ENCODE measurements around the gene GRID2.
"Not testable (repeated sequence)": the region's sequence is repeated elsewhere in the genome, so short reads cannot be mapped to it uniquely, and the experiment has no call there.

Gene GRID2

DNA sequence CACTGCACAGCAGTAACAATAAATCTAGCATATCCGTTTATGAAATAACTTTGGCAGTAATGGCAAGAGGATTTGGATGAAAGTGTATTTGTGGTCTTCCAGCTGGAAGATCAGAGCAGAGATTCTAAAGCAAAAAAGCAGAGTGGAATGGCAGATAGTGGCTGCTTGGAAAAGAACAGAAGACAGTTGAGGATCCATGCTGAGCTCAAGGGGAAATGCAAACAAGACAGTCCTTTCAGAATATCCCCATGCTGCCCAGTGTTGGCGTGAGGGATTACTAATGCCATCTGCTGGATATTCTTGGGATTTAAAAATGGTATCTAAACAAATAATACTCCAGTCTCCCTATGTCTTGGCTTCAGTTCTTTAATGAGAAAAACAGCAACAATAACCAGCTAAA lies 895.7 kb downstream of the GRID2 start:
- no peak for DNase-seq (ENCODE audit: low spot score)

DNA sequence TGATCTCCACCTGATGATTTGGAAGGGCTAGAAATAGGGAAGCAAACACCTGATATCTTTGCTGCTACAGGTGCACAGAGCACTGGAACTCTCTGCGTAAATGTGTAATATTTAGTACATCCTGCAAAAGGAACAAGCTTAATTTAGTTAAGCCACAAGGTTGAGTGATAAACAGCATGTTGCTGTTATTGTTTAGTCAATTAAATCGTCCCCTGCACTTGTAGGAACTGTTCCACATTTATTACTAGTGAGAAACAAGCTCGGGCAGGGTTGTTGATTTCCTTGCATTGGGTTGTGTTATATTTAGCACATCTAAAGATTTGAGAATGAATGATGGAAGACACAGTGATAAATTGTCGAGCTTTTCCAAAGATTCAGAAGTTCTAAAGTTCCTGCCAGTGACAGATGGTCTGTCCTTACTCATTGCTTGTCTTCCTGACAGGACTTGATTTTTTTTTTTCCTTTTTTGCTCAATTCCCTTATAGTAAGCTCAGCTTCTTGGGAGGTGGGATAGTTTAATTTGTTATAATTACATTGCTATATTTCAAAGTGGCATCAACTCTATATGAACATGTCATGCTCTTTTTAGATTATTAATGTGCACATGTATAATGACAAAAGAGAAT lies 897.8 kb downstream of the GRID2 start:
- no peak for DNase-seq (ENCODE audit: low spot score)

DNA sequence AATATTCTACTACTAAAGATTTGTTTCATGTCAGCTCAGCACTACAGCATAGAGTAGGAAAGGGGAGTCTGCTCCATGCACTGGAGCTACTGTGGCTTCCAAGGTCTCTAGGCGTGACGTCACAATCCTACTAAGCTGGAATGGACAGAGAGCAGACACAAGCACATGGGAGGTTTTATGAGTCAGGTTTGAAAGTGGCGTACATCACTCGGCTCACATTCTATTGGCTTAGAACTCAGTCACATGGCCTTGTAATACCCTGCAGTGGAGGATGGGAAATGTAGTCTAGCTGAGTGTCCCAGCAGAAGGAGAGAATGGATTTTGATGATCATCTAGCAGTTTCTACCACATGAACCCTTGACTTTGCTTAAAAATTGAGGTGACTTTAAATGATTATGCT lies 899.9 kb downstream of the GRID2 start:
- no peak for DNase-seq (ENCODE audit: low spot score)

DNA sequence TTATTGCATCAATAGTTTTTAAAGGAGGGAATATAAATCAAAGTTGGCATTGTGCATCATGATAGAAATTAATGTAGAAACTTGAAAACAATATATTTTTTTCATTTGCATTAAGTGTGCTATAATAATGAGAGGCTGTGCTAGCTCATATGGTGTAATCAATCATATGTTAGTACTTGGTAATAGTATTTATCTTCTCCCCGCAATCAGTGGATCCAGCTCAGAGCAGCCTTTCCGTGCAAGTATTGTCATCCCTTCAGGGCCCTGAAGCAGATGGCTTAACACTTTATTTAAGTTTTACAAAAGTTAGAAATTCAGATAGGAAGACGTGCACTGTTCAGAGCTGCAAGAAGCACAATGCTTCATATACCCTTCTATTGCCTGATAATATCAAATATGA lies 908.5 kb downstream of the GRID2 start:
- no peak for DNase-seq (ENCODE audit: low spot score)

DNA sequence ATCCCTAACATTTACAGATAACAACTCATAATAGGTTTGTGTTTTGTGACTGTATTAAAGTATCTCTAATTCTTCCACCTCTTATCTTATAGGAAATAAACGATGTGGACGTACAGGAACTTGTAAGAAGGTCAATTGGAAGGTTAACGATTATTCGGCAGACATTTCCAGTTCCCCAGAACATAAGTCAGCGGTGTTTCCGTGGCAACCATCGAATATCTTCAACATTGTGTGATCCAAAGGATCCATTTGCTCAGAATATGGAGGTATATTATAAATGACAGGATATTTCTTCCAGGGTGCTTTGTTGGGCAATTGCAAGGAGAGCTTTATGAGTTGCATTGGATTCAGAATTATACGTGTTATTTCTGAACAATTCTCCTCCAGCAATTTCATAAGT lies 912.9 kb downstream of the GRID2 start:
- DNase-seq (ENCODE audit: low spot score), result no peak

DNA sequence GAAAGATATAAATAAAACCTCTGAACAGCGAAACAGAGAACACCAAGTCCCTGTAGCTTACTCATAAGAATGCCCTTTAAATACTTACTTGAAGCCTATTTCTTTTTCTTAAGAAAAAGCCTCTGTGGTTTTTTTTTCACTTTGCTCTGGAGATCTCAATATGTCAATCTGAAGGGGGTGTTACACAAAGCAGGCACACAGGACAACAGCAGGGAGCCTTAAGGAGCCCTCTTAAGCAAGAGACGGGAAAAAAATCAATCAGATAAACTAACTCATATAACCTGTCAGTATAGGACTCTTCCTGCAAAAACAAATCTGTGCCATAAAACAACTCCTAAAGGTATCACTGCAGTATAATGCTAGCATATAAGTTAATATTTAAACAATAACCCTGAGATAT lies 913.7 kb downstream of the GRID2 start:
- no peak for DNase-seq (ENCODE audit: low spot score)

DNA sequence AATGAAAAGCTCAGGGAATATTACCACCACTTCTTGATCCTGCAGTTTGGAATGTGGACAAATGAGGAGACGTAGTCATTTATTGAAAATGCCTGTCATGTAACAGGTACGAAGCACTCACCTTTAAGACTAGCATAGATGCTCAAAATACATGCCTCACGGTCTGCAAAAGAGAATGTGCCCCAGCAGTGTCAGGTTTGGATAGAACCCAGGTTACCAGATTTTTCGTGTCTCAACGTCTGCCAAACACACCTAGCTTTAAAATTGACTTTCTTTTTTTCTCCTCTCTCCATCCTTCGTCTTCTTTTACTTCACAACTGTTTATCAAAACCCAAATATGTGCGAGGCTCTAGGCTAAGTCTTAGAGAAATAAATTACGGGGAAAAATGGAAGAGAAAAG lies 918.0 kb downstream of the GRID2 start:
- no peak for DNase-seq (ENCODE audit: low spot score)

DNA sequence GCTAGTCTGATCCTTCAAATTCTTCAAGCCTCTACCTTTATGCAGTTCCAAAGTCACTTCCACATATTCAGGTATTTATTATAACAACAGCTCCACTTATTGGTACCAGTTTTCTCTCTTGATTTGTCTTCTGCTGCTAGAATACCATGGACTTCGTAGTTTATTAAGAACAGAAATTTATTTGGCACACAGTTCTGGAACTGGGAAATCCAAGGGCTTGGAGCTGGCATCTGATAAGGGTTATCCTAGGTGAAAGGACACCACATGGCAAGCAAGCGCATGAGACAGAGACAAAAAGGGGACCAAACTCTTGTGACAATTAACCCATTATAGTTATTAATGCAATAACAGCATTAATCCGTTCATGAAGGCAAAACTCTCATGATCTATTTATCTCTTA lies 924.3 kb downstream of the GRID2 start:
- no peak for DNase-seq (ENCODE audit: low spot score)

DNA sequence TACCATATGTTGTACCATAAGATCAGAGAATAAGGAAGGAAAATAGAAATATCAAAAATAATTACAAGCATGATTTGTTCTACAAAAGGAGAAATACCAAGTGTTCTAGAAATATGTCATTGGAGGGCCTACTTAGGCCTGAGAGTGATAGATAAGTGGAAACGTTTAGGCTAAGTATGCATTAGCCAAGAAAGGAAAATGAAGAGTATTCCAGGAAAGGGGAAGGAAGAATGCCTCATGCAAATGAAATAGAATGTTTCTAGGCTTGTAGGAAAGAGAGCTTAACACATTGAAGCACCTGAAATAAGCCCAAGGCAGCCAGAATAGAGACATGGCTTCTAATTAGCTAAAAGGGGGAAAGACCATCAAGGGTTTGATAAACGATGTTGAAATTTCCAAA lies 929.1 kb downstream of the GRID2 start:
- no peak for DNase-seq (ENCODE audit: low spot score)

DNA sequence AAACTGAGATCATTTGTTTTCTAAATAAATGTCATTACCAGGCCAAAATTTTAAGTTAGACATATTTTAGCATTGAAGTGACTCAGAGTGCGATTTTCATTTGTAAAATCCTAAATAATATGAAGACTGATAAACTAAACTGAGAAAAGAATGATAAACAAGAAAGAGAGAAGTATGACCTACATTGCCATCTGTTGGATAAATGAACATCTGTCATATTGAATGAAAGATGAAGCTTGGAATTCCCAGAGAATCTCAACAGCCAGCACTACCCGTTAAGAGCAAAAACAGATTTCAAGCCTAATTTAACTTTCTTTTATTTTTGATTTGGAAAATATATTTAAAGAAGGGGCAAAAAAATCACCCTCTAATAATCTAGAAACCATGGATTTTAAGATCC lies 933.8 kb downstream of the GRID2 start:
- no peak for DNase-seq (ENCODE audit: low spot score)

DNA sequence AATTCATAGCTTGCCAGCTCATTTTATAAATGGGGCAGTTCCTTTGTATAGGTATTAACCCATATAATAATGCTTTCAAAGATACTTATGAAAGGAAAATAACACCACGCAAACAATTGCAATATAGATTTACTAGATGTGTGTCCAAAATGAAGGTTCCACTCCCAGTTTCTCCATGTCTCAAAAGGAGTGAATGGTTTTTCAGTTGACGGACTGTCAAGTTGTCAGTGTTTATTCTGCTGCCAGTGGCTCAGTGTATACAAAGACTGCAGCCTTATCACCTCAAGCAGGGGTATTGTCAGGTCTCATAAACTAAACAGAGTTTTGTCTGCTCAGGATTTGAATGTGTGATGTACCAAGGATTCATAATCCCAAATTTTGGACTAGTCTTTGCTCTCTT lies 939.5 kb downstream of the GRID2 start:
- no peak for DNase-seq (ENCODE audit: low spot score)

DNA sequence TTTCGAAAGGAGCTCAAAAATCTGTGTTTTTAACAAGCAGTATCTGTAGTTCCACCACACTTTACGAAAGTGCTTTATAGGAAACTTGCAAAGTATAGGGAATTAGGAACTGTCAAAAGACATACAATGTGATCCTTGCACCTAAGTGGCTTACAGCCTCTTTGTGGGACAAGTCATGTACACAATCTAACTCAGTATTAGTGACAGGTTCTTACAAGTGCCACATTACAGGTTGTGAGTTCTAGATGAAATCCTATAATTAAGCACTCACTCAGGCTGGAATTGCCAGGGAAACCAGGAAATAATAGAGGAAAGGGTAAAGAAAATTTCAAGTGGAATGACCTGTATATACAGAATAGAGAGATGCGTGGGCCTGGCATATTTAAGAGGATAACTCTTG lies 957.4 kb downstream of the GRID2 start:
- DNase-seq (ENCODE audit: low spot score), result no peak

DNA sequence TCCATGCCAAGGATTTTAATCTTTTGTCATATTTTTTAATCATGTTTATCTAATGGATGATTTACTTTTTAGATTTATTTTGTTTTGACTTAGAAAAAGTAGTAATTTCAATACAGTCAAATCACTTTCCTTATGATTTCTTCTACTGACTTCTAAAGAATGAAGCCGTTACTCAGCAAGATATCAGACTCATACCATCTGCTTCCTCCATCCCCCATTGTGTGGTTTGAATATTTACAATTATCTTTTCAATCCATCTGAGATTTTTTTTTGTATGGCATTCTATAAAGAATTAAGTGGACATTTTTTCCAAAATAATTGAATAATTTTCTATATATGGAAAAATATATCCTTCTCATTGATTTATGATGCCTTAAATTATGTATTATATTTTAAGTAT lies 959.4 kb downstream of the GRID2 start:
- no peak for DNase-seq (ENCODE audit: low spot score)

DNA sequence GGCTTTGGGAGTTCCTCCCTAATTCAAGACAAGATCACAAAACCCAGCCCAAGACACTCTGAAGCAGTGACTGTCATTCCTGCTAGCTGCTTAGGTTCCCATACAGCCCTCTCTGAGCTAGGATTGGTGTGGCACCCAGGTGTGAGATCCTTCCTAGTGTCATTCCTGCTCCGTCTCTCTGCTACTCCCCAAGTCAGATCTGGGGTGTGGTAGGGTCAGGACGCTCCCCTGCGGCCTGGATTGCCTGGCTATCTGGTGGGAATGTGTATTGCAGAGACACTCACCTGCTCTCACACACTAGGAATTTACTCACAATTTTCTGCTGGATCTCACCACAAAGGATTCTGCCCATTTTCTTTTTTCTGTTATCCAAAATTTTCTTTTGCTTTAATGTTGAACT lies 964.0 kb downstream of the GRID2 start:
- no peak for DNase-seq (ENCODE audit: low spot score)

DNA sequence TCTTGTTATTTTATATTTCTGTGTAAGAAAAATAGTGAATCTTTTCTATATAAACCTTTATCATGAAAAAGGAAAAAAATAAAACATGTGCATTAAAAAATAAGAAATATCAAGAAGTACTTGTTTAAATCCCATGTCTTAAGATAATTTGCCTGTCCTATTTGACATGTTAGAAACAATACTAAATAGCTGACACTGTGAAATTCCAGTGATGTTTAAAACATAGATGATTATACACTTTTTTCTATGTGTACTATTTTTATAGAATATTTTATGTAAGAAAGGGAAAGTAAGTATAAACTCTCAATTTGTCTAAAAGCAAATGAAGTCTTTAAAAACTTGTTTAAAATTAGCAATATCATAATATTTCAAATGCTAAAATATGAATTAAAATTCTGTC lies 981.6 kb downstream of the GRID2 start:
- no peak for DNase-seq (ENCODE audit: low spot score)

DNA sequence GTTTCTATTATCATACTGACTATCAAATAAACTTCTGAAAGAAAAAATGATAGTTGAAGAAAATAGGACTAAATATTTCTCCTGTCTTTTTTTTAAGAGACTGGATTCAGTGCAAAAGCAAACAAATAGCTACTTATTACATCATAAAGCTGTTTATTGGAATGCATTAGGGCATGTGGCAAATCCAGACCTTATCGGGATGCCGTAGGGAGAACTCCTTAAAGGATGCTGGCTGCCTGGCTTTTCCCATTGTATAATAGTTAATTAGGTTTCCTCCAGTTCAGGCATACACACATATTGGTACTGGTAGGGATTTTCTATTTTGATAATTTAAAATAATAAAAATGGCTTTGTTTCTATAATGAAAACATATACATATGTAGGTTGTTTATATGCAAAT lies 985.5 kb downstream of the GRID2 start:
- DNase-seq (ENCODE audit: low spot score), result no peak

DNA sequence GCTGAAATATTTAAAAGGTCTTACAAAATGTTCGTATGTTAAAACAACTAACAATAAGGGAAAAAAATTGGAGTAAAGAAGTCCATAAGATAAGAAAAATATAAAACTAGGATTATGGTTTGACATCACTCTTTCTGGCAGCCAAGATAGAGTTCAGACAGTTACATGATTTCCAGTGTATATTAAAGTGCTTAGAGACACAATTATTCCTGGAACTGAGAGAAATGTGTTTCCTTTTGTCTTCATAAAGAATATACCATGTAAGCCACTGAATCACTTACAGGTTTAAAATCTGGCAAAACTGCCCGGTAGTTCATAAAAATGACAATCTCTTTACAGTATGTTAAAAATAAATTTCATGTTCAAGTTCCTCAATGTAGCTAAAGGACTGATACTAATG lies 986.1 kb downstream of the GRID2 start:
- no peak for DNase-seq (ENCODE audit: low spot score)

DNA sequence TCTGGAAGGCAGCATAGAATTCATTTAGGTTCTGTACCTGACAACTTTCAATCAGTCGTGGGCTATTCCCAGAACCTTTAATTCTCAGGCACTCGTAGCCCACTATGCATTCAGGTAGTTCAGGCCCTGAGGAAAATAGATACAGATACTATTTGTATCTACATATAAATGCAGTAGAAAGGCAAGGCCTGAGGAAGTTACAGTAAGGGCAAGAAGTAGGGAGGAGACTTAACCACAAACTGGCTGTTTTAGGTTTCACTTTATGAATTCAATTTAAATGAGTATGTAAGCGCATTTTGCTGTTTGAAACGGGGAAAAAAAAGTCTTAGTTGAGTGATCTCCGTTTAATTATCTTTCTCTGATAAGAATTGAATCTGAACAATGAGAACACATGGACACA lies 995.4 kb downstream of the GRID2 start:
- no peak for DNase-seq (ENCODE audit: low spot score)

DNA sequence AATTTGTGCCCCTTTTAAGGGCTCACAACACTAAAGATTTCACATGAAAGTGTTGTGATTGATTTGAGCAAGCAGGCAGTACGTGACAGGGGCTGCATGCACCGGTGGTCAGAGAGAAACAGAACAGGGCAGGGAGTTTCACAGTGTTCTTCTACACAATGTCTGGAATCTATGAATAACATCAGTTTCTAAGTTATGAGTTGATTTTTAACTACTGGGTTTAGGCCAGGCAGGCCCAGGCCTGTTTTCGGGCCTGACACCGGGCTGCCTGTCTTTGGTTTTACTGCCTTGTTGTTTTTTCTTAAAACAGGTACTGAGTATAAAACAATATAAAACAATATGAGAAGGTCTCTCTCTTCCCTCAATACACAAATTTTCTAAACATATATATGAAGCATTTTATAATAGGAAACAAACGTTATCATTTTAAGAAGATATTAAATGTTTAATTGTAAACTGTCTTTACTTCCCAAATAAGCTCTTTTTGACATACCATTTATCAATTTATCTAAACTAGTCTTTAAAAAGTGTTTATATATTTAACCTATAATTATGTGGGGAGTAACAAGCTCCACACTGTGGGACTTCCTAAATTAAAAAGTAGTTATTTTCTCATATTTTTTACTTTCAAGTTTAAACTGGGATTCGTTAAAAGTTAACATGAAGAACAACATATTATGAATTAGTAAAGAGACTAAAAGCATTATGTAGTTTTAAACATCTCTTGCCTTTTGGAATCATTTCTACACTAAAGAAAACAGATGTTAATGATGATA lies 997.2 kb downstream of the GRID2 start:
- not testable (repeated sequence) for DNase-seq (ENCODE audit: low spot score)

DNA sequence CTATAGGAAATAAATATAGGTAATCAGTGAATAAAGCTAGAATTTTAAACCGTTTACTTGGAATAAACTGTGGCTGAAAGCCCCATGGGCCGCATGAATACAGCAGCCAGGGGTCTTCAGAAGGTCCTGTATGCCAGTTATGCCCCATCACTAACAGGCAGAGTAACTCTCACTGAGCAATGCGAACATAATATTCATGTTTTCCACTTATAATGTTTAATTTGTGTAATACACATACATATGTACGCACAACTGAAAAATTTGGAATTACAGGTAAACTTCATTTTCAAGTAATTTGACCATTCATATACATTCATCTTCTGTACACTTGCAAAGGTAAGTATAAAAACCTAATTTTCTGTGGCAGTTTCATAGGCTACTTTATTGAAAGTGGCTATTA lies 998.5 kb downstream of the GRID2 start:
- DNase-seq (ENCODE audit: low spot score), result no peak

DNA sequence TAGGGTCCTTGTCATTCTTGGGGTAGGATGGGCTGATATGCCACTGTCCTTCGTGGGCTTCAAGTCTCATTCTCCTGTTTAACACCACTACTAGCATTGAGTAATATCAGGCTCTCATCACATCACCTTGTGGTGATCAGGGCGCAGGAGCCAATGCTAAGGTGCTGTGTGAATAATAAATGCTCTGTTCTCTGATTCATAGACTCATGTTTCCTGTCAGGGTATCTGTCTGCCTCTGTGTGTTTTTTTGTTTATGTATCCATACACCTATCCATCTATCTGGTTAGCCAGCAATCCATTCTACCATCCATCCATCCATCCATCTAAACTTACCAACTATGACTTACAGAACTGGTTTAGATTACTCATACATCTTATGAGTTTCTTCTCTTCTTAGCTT lies 999.7 kb downstream of the GRID2 start:
- DNase-seq (ENCODE audit: low spot score), result no peak

DNA sequence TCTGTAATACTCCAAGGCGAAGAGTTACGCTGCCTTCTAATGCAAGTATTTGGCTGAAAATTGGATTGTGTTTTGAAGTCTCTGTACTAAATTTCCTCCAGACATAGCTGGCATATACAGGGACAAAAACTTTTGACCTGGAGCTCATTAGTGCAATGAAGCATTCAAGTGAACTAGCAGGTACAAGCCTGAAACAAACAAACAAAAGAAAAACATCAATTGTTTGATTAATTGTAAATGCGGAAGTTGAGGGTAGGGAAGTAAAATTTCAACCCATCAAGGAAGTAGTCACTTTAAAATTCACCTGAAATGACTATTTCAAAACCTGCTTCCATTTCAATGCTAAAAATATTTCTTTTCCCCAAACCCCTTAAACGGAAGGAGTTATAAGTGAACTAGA lies 1008.5 kb downstream of the GRID2 start:
- no peak for DNase-seq (ENCODE audit: low spot score)

DNA sequence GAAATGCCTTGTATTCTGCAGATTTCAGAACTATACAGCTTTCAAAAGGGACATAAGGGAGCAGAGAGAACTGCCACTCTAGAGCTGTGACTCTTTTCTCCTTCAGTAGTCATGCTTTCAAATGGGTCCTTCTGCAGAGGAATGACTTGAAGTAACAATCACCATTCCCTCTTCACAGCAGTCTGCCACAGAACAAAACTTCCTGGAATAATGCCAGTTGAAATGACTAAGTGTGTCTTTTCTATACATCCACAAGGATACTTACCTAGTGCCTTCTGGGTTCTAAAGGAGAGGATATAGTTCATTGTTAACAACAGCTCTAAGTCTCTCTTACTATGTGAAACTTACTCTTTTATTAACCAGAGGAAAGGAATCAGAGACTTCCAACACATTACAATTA lies 1009.4 kb downstream of the GRID2 start:
- DNase-seq (ENCODE audit: low spot score), result no peak

DNA sequence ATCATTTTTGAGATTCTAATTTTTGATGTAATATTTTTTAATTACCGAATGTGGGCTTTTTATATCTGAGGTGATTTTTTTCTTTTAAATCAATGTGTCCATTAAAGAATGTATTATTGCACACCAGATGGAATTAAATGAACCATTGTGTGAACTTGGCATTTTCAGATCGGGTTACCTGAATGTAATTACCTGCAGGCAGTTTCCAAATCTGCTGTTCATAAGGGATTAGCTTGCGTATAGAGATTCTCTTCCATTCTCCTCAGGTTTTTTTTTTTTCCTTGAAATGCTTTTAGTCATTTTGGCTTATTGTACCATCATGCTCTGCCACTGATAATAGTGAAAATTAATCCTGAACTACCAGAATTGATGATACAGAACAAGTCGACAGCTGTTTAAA lies 1013.3 kb downstream of the GRID2 start:
- DNase-seq (ENCODE audit: low spot score), result no peak

All from hematopoietic multipotent progenitor cell treated with erythropoietin and hydrocortisone succinate and interleukin-3 and kit ligand, for 17 days (in vitro differentiated cells).